Activated CD8-positive, alpha-beta memory T cell treated with anti-CD3 and anti-CD28 coated beads for 48 hours (primary cell): Measurements from ENCODE around the gene LRRC61.
"Not testable (repeated sequence)": the region's sequence is repeated elsewhere in the genome, so short reads cannot be mapped to it uniquely, and the experiment has no call there.

ENCODE experiments used
- DNase-seq, 3 experiments: peaks; one replicate each; pipeline ENCODE4 v3.0.0-alpha.2; 2020; ENCODE audit warnings: low read depth in 2 of 3, low spot score in 2 of 3

The LRRC61 gene, protein sequence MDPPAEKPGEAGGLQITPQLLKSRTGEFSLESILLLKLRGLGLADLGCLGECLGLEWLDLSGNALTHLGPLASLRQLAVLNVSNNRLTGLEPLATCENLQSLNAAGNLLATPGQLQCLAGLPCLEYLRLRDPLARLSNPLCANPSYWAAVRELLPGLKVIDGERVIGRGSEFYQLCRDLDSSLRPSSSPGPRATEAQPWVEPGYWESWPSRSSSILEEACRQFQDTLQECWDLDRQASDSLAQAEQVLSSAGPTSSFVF

DNA sequence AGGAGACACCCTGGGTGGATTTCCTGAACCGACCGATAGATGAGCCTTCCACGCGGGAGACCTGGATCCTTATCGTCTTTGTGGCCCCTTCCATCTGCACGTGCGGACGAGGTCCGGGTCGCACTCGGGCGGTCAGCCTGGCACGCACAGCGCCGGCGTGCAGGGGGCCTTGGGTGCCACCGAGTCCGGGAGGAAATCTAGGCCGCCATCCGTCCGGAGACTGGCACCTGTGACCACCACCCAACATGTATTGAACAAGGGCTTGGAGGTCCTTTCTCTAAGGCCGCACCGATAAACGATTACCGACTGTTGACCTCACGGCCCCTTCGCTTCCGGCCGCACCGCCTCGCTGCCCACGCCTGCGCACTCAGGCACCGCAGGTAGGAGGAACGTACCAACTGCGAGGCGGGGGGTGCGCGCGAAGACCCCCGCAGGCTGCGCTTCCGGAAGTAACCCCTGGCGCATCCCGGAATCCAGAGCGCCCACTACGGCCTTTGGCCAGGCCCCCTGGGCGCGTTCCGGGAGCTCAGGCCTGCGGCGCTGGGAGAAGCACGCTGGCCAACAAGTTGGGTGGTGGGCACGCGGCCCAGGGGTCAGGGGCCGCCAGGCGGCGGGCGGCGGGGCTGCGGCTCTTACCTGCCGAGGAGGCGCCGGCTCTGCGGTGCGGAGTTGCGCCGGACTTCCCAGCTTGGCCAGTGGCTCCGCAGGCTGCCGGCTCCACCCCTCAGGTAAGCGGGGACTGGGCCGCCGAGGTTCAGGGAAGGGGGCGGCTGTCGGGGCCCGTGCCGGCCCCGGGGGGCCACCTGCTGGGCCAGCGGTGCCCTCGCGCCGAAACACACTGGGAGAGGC is at the start of gene LRRC61, which contains the start of gene ACTR3C:
Gene LRRC61, plus strand, starts transcription at position 523 of the 849 bp plus-strand sequence. CDS start 13,507 bp downstream, outside the sequence.
Gene ACTR3C, minus strand, starts transcription at position 713 of the 849 bp plus-strand sequence. CDS start 28,249 bp downstream, outside the sequence.
- peak; percentile 45 to 50 (median 45) for DNase-seq

DNA sequence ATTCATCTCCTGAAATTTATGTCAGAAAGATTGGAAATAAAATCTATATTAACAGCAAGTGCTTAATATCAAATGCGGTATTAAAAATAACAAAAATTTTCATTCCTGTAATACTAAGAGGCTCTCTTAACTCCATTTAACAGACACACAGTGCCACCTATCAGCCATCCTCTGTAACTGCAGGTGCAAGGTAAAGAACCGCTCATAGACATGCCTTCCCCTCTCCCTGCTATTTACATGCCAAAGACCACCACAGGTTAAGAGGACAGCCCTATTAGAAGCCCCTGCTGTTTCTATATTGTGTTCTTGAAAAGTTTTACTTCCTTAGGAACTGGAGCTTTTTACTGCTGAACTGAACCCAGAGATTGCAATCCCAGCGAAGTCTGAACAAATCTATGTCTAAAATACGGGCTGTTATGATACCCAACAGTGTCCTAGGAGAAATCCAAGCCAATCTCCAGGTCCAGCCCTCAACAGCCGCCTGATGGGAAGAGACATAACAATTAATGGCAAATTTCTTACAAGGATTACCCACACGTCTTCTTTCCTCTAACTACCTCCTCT is 46.9 kb upstream of the LRRC61 start:
- DNase-seq, result not testable (repeated sequence)

DNA sequence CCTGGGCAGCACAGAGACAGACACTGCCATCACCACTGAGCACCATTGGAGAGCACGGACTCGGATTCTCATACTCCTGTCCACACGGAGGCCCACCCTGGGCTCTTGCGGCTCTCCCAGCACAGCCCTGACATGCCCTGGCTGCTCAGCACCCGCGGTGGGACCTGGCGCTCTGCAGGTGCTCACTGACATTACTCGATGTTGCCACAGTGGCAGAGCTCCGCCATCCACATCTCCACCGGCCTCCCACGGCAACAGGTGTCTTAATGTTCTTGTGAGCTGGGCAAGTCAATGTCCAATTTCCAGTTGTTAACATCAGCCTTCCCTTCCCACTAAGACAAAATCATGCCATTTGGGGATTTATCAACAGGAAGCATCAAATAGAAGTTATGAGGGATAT is 44.8 kb upstream of the LRRC61 start:
- DNase-seq, result not testable (repeated sequence)

DNA sequence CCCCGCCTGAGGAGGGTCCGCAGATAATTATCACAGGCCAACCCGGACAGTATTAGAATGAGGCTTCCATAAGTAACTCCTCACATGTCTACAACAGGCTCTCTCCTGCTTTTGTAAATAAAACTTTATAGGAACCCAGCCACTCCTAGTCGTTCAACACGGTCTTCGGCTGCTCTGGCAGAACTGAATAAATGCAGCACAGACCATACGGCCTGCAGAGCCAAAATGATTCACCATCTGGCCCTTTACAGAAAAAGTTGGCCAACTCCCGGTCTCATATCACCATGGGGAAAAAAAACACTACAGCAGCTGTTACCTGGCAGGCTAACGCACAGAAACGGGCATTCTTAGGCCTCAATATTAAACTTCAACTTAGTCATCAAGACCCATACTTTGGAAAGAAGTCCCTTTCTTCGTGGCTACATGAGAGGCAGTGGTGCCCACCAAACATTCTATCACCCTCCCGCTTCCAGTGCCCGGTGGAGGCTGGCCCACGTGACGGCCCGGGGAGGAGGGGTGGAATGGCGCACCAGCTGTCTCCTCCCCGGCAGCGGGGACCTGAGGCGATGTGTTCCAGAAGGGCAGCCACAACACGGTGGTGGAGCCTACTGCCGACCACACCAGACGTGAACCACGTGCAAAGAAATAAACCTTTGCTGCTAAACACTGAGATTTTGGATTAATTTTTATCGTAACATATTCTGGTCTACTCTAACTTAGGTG is 41.3 kb upstream of the LRRC61 start:
- not testable (repeated sequence) for DNase-seq

DNA sequence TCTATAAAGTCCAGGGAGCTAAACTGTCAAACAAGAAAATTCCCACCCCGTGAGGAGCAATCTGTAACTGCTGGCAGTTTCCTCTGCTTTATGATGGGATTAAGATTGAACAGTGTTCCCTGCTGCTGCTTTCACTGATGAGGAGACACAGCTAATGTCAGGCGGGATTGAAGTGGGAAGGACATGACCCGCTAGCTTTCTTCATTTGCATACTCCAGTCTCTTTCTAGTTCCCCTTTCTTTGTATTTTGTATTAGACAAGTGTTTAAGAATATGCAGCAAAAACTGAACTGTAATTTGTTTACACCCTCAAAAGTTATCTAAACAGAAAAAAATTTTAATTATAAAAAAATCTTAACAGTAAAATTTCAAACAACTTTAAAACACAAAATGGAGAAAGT is 40.0 kb upstream of the LRRC61 start:
- not testable (repeated sequence) for DNase-seq

DNA sequence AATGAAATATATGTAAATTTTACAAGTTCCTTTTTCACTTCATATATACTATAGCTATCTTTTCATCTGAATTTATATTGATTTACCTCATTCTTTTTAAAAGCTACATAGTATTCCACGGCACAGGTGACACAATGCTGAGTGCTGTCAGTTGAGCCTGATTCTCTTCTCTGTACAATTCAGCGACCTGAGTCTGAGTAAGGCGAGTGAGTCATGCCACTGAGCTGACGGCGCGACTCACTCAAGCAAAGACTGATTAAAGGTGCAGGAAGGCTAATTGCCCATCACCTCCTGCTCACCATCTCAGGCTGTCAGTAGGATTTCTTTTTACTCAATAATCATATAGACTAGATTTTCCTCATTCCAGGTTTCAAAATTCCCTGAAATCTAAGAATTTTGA is 39.5 kb upstream of the LRRC61 start:
- not testable (repeated sequence) for DNase-seq

DNA sequence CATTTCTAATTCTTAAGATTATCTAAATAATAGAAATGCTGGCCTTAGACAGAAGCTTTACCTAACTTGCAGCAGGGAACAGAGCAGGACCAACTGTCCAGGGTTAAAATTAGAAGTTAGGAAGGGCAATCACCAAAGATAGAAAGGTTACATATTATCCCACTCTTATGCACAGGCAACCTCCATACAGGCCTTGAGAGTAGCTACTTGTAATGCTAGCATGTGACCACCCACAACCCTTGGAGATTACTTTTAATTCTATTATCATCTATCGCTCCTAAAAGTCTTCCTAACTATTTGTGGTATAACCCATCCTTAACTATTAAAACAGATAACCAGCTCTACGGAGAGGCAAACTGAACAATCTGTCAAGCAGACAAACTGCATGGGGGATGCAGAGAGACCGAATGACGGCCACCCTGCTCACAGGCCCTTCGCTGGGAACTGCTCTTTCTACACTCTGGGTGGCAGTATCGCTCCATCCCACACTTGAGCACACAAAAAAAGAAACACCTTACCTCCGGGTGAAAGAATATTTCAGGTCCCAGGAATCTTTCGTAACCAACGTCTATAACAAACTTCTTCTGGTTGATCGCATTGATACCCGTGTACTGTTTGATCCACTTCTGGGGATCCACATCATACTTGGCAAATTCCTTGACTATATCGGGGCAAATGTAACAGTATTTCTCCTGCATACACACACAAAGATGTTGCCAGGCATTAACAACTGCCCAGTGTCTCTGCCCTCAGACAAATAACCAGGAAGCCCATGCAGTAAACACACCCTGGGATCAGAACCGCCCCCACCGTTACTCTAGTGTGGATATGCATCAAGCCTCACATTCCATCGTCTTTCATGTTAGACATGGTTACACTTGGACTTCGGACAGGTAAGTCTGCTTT is 37.1 kb upstream of the LRRC61 start:
- peak in 1 of 3 experiments; percentile 3 for DNase-seq

DNA sequence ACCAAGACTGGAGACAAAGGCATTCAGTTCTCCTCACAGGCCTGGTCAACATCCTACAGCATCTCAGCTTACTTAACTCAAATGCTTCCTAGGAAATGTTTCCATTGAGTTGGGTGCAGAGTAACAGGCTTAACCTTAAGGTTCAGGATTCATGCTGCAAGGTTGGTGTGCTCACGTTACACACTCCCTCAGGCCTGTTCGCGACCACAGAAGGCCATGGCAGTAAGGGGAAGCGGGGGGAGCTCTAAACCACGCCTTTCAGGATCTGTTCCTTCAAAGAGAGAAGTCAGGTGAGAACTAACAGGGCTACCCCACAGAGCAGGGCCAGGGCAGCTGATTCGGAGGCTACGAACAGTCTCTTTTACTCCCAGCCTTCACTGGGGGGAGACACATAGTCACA is 35.3 kb upstream of the LRRC61 start:
- not testable (repeated sequence) for DNase-seq

DNA sequence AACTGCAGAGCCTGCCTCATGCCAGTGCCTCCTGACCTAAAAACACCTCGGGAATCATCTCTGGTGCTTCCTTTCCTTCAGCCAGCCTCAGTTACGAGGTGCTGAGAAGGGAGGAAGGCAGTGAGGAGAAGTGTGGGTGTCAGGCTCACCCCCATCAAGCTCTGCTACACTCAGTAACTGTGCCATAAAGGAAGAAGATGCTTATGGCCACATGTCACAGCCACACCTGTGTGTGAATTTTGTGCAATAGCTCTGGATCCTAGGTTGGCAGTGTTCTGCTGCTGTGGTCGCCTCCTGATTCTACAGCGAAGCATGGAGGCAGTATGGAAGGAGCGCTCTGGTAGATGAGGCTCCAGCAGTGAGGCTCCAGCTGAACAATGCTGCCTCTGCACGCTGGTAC is 34.3 kb upstream of the LRRC61 start:
- not testable (repeated sequence) for DNase-seq

DNA sequence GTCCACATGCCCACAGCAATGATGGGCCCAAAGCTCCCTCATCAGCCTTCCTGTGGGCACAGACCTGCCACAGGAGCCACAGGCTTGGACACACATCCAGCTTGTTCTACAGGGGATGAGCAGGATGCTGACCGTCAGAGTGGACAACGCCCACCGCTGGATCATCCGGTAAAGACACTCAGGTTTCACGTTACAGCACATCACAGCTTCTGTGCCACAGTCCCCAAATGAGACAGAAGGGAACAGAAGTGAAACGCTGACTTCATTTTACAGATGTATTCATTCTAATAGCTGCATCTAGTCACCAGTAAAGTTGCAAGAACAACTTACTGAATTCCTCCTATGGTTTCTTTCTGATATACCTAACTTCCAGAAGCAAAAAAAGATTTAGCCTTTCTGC is 32.8 kb upstream of the LRRC61 start:
- not testable (repeated sequence) for DNase-seq

DNA sequence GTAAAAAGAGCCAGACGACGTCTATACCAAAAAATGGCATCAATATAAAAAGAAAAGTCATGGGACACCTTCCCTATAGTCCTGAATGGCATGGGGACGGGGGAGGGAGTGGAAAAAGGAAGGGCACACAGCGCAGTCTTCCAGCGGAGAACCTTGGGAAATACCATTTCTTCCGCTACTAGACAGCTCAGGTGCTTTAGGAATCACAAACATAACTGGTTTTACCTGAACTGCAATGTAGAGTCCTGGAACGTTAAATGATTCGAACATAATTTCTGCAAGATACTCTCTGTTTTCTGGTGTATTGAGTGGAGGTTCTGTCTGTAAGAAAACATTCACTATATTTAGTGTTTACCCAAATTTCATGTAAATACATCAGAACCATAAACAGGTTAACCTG is 28.1 kb upstream of the LRRC61 start:
- not testable (repeated sequence) for DNase-seq

DNA sequence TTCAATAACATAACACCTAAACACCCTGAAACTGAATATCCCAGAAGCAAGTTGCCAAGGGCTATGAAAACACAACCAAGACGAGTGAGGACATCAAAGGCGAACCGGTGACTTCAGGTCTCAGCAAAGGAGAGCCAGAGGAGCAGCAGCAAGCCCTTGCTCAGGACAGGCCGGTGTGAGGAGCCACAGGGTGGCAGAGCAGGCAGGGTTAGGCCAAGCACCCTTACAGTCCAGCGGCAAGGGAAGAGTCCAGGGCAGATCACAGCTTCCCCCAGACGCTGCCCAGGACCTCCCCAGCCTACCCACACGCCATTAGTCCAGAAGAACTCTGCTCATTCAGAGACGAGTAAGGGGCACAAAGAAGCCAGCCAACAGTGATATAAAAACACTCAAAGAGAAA is 27.5 kb upstream of the LRRC61 start:
- DNase-seq, result not testable (repeated sequence)

DNA sequence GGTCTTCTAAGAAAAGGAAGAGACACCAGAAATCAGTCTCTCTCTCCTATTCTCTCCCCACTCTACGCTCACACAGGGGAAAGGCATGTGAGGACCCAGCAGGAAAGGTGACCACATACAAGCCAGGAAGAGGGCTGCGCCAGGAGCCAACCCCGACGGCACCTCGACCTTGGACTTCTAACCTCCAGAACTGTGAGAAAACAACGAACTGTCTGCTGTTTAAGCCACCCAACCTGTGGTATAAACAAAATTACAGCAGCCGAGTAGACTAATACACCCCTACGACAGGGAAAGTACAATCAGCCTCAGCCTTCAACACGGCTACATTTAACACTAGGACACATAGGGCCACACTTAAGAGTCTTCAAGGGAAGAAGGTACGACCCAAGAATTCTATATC is 26.4 kb upstream of the LRRC61 start:
- not testable (repeated sequence) for DNase-seq

DNA sequence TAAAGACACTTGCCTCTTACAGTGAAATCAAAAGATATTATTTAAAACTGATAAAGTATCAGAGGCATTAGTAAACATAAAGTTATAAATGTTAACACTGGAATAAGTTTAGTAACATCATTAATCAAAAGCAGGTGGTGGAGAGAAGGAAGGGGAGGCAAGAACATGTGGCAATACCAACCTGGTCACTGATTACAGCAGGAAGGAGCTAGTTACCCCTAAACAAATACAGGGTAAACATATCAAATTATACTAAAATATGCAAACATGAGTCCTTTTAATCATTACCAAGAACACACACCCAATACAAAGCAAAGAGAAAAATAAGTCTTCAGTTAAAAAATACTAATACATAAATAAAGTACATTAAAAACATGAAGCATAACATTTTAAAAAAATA is 25.2 kb upstream of the LRRC61 start:
- DNase-seq, result not testable (repeated sequence)

DNA sequence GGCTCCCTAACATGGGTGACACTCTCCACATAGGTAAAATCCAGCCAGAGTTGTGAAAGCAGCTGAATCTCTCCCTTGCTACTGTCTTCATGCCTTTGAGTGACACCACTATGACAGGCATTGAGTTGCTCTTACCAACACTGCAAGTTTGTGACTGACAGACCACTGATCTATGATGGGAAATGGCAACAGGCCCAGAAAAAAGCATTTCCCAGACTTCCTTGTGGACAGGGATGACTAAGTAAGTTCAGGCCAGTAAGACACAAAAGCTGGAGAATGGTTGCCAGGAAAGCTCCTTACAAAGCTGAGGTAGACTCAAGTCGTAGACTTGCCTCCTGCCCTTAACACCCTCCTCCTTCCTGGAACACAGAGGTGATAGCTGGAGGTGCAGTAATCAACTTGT is 20.2 kb upstream of the LRRC61 start:
- not testable (repeated sequence) for DNase-seq

DNA sequence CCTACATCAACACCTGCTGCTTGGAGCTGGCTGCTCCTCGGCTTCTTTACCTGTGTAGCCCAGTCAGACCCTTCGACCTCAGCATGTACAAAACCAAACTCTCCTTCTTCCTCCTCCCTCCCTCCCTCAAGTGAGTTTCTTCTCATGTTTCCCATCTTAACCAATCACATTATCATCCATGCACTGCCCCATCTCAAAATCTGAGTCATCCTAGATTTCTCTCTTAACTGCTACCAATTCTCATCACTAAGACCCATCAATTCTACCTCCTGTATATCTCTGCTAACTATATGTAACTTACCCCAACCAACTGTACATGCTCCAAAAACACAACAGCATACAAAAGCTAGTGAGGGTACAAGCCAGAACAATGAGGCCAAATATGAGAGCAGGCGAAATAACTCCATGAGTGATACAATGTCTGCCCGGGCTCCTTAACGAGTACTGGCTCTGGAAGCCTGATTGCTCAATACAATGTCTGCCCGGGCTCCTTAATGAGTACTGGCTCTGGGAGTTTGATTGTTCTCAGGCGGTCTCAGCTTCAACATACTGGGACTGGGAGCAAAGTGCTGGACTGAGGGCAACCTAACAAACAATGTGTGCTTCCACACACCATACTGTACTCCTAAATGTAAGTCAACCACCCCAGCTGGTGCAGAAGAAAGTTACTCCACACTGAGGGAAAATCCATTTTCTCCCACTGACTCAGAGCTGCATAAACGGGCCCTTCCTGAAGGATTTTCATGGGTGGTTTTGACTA is 18.5 kb upstream of the LRRC61 start:
- DNase-seq, result not testable (repeated sequence)

DNA sequence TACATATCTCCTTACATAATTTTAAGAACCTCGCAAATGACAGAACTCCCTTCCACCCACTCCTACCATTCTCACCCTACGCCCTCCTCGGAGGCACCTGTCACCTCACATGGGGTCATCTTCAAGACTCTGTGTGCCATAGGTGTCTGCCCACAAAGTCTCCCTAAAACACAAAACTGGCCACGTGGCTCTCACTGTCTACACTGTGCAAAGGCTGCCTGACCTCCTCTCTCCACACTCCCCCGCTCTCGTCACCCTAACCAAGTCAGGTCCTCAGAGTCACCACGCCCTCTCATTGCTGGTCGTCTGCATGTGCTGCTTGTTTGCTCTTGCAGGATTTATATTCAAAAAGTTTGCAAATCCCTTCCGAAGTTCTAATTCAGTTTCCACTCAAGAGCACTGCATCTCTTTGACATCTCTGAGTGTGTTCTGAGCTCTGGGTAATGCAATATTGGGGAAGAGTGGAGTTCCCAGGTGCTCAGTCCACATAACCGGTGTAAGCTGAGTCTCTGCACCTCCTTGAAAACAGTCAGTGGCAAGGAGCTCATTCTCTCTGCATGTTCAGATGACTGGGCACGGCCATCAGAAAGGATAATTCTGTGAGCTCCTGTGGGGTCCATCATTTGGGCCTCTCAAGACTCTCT is 17.8 kb upstream of the LRRC61 start:
- DNase-seq, result not testable (repeated sequence)

DNA sequence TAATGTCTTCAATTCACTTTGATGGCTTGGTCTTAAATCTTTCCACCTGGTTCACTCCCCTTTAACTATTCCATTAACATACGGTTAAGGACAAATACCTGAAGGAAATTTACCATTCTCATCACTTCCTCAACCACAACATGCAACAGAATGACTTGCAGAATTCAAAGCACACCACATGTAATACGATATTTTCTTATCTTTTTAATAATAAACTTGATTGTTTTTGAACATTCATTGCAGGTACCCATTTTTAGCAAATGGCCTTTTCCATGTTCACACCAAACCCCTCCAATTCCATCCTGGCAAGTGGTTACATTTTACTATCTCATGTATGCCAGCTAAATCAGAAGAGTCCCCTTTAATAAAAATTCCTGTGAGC is 17.3 kb upstream of the LRRC61 start:
- not testable (repeated sequence) for DNase-seq

DNA sequence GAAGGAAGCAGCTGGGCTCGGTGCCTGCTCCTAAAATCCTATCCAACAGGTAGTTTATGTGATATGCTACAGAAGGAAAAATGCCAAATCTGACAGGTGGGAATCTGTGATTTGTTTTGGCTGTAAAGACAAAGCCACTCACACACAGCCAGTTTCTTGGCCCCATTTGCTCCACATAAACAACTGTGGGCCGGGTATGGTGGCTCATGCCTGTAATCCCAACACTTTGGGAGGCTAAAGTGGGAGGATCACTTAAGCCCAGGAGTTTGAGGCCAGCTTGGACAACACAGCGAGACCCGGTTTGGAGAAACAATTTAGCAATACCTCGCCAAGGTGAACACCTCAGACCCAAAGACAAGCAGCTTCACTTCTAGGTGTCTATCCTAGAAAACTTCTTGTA is 16.8 kb upstream of the LRRC61 start:
- DNase-seq, result not testable (repeated sequence)
